ENCODE data around the gene THAP7. TPM values are rescaled to one million over a fixed set of nuclear protein-coding genes. Genes with fewer than 3 reads are reported as not detected.

The THAP7 gene
- total and polyA plus RNA-seq, 2 donors (not counting 3 experiments of a cell fraction or from before 2014, with no cell fraction given), result 13.5 to 24.4 TPM

GRCh38 chr22:21042978-21043859, 41.3 kb upstream of the THAP7 start:
- Histone ChIP-seq H3K27ac (ENCODE audit: insufficient read depth, low read depth, low read length) (no peak overlapping the region), H3K79me2 (ENCODE audit: control insufficient read depth, insufficient read depth, low read length) (no peaks in the 10 kb centered on the region), H3K4me3 (replicated peaks in 1 of 3; ENCODE audit: insufficient read depth in 1 of 3, low read depth in 1 of 3, low read length in 3 of 3) (no peak overlapping the region), H3K36me3 (ENCODE audit: control insufficient read depth in 2 of 2, extremely low read depth in 1 of 2, insufficient read depth in 2 of 2, low read length in 2 of 2) (no peaks in the 10 kb centered on the region), H3K4me2 (ENCODE audit: insufficient read depth, low read length) (no peak overlapping the region), H4K20me1 (replicated peaks; ENCODE audit: control insufficient read depth, extremely low read depth, insufficient read depth, low read length) (no peaks in the 10 kb centered on the region), H2AFZ (ENCODE audit: low read depth, low read length) (no peak overlapping the region), H3K4me1 (ENCODE audit: control insufficient read depth, extremely low read depth, insufficient read depth, low read length) (peaks cover 5% of the 10 kb centered on the region), H3K9me1 (replicated peaks; ENCODE audit: control insufficient read depth, extremely low read depth, insufficient read depth, low read length) (no peaks in the 10 kb centered on the region), H3K9ac (replicated peaks; ENCODE audit: extremely low read depth, insufficient read depth, low read length) (no peak overlapping the region), H3K9me3 (replicated peaks; ENCODE audit: control insufficient read depth, insufficient read depth, low read length) (no peaks in the 10 kb centered on the region), H3K27me3 (ENCODE audit: control insufficient read depth in 2 of 2, insufficient read depth in 2 of 2, low read length in 2 of 2) (no peaks in the 10 kb centered on the region)
- BruUV-seq (replicated peaks), result no TSS peak
- dilution Hi-C loops (cut with MboI; ENCODE audit: extremely low pct_ligation_motif_present, low sequenced_read_pairs) (no loop called here), intact Hi-C loops (cut with micrococcal nuclease) (no loop called here)
- DNase-seq (ENCODE audit: low read depth, low spot score), result no peak
- TF ChIP-seq, protein P1, sequence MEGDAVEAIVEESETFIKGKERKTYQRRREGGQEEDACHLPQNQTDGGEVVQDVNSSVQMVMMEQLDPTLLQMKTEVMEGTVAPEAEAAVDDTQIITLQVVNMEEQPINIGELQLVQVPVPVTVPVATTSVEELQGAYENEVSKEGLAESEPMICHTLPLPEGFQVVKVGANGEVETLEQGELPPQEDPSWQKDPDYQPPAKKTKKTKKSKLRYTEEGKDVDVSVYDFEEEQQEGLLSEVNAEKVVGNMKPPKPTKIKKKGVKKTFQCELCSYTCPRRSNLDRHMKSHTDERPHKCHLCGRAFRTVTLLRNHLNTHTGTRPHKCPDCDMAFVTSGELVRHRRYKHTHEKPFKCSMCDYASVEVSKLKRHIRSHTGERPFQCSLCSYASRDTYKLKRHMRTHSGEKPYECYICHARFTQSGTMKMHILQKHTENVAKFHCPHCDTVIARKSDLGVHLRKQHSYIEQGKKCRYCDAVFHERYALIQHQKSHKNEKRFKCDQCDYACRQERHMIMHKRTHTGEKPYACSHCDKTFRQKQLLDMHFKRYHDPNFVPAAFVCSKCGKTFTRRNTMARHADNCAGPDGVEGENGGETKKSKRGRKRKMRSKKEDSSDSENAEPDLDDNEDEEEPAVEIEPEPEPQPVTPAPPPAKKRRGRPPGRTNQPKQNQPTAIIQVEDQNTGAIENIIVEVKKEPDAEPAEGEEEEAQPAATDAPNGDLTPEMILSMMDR (IDR thresholded peaks at IDR 0.05; ENCODE audit: extremely low read depth in 1 of 2, insufficient read depth in 1 of 2, low read depth in 1 of 2, low read length in 2 of 2), result no peak
- TF ChIP-seq POLR2AphosphoS5 (IDR thresholded peaks at IDR 0.05; ENCODE audit: insufficient read depth, low read depth, low read length), result no peak
- ChIA-PET POLR2A (no interaction called here), CTCF (interaction anchor here (1.5 kb wide), 1 partner anchor 60 kb away, joined by 3 read pairs; no protein-coding TSS in a partner anchor)
- no peak for FAIRE-seq

DNA sequence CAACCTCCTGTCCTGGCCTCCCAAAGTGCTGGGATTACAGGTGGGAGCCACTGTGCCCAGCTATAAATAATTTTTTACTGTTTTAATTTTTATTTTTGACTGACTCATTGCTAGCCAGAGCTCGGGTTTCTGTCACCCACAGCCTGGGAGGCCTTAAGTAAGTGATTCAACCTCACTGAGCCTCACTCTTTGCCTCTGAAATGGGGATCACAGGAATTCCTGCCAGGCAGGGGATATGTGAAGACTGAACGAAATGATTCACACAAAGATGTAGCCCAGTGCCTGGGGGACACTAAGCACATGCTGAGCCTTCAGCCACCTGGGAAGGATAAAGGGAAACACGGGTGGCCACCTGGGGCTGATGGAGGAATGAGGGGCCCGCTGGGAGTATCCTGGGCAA, 40.0 kb upstream of the THAP7 start:
- Histone ChIP-seq H3K9me3 (replicated peaks; ENCODE audit: control insufficient read depth, insufficient read depth, low read length) (no peaks in the 10 kb centered on the region), H2AFZ (ENCODE audit: low read depth, low read length) (no peak overlapping the region), H3K9me1 (replicated peaks; ENCODE audit: control insufficient read depth, extremely low read depth, insufficient read depth, low read length) (no peaks in the 10 kb centered on the region), H3K27ac (ENCODE audit: insufficient read depth, low read depth, low read length) (no peak overlapping the region), H3K9ac (replicated peaks; ENCODE audit: extremely low read depth, insufficient read depth, low read length) (no peak overlapping the region), H4K20me1 (replicated peaks; ENCODE audit: control insufficient read depth, extremely low read depth, insufficient read depth, low read length) (no peaks in the 10 kb centered on the region), H3K4me2 (ENCODE audit: insufficient read depth, low read length) (no peak overlapping the region), H3K27me3 (ENCODE audit: control insufficient read depth in 2 of 2, insufficient read depth in 2 of 2, low read length in 2 of 2) (peaks cover 0 to 3% of the 10 kb centered on the region in 2 experiments), H3K4me1 (ENCODE audit: control insufficient read depth, extremely low read depth, insufficient read depth, low read length) (peaks cover 5% of the 10 kb centered on the region), H3K36me3 (ENCODE audit: control insufficient read depth in 2 of 2, extremely low read depth in 1 of 2, insufficient read depth in 2 of 2, low read length in 2 of 2) (no peaks in the 10 kb centered on the region), H3K79me2 (ENCODE audit: control insufficient read depth, insufficient read depth, low read length) (no peaks in the 10 kb centered on the region), H3K4me3 (replicated peaks in 1 of 3; ENCODE audit: insufficient read depth in 1 of 3, low read depth in 1 of 3, low read length in 3 of 3) (no peak overlapping the region)
- dilution Hi-C loops (cut with MboI; ENCODE audit: extremely low pct_ligation_motif_present, low sequenced_read_pairs) (no loop called here), intact Hi-C loops (cut with micrococcal nuclease) (no loop called here)
- FAIRE-seq, result no peak
- no peak for DNase-seq (ENCODE audit: low read depth, low spot score)
- POLR2A ChIA-PET, result no interaction called here
- TF ChIP-seq, protein P1 (IDR thresholded peaks at IDR 0.05; ENCODE audit: extremely low read depth in 1 of 2, insufficient read depth in 1 of 2, low read depth in 1 of 2, low read length in 2 of 2), result no peak
- TF ChIP-seq GATA2 (IDR thresholded peaks at IDR 0.05; ENCODE audit: insufficient read depth, insufficient read length, low read depth, low read length), result no peak
- no peak for TF ChIP-seq EZH2 (IDR thresholded peaks at IDR 0.05; ENCODE audit: borderline replicate concordance, low read depth, low read length, severe bottlenecking)
- no peak for TF ChIP-seq MAX (IDR thresholded peaks at IDR 0.05; ENCODE audit: insufficient read depth, insufficient read length)
- TF ChIP-seq FOS (IDR thresholded peaks at IDR 0.05; ENCODE audit: borderline replicate concordance, insufficient read depth, low read length), result no peak
- TF ChIP-seq POLR2AphosphoS5 (IDR thresholded peaks at IDR 0.05; ENCODE audit: insufficient read depth, low read depth, low read length), result no peak
- TF ChIP-seq MYC (IDR thresholded peaks at IDR 0.05; ENCODE audit: low read depth, low read length), result no peak
- no peak for TF ChIP-seq JUN (IDR thresholded peaks at IDR 0.05; ENCODE audit: borderline replicate concordance, insufficient read depth, insufficient read length, low read depth)
- no peak for TF ChIP-seq POLR2A (IDR thresholded peaks at IDR 0.05; ENCODE audit: low read depth, low read length)
- CTCF ChIA-PET, result no interaction called here
- no TSS peak for BruUV-seq (replicated peaks)

Measured in endothelial cell of umbilical vein (primary cell).